ENCODE measurements around the gene NCOA3.

- TF ChIP-seq, protein P1, sequence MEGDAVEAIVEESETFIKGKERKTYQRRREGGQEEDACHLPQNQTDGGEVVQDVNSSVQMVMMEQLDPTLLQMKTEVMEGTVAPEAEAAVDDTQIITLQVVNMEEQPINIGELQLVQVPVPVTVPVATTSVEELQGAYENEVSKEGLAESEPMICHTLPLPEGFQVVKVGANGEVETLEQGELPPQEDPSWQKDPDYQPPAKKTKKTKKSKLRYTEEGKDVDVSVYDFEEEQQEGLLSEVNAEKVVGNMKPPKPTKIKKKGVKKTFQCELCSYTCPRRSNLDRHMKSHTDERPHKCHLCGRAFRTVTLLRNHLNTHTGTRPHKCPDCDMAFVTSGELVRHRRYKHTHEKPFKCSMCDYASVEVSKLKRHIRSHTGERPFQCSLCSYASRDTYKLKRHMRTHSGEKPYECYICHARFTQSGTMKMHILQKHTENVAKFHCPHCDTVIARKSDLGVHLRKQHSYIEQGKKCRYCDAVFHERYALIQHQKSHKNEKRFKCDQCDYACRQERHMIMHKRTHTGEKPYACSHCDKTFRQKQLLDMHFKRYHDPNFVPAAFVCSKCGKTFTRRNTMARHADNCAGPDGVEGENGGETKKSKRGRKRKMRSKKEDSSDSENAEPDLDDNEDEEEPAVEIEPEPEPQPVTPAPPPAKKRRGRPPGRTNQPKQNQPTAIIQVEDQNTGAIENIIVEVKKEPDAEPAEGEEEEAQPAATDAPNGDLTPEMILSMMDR (conservative IDR thresholded peaks at IDR 0.05; ENCODE audit: low read depth in 2 of 2): no peak
- TF ChIP-seq JUNB (IDR thresholded peaks at IDR 0.05; ENCODE audit: unreplicated experiment) (no peak), POLR2AphosphoS5 (IDR thresholded peaks at IDR 0.05; ENCODE audit: low read depth) (no peak), EZH2 (IDR thresholded peaks at IDR 0.05; ENCODE audit: low read depth, unreplicated experiment) (no peak), EZH2phosphoT487 (IDR thresholded peaks at IDR 0.05; ENCODE audit: unreplicated experiment) (no peak), ZNF331 (CRISPR knock-in tag; IDR thresholded peaks at IDR 0.05; ENCODE audit: low read depth) (no peak)
These were observed 107.3 kb downstream of the NCOA3 start for GRCh38 chr20:47609001-47609400.

All from GM23338 (cell line).